PC-3 (cell line): ENCODE measurements around the gene NPW. TPM values are rescaled to one million over a fixed set of nuclear protein-coding genes. Genes with fewer than 3 reads are reported as not detected.

ENCODE experiments used
- ATAC-seq: fragments of 200-7000 bp; cut with Tn5 transposase; 2 replicates; pipeline ENCODE4 v1.9.1; 2020; ENCODE audit warnings: mild to moderate bottlenecking, moderate library complexity
- BruUV-seq: library from RNA; stranded (reverse); fragments of 400-500 nt; replicated peaks from 2 replicates; lab custom pipeline; 2021; lab: Mats Ljungman, UMichigan
- CTCF ChIA-PET: fragments of 300-600 bp; sonication (Branson Sonifier 250); formaldehyde crosslinking; loops from one replicate; lab custom pipeline; 2022; ENCODE audit warnings: antibody characterized with exemption; lab: Charles Lee
- POLR2A ChIA-PET: fragments of 300-600 bp; sonication (Branson Sonifier 250); formaldehyde crosslinking; loops from one replicate; lab custom pipeline; 2022; ENCODE audit warnings: antibody characterized with exemption; ENCODE audit not compliant: unreplicated experiment; lab: Charles Lee
- DNase-seq: peaks from one replicate; pipeline ENCODE4 v3.0.0-alpha.2; 2015
- H2AFZ ChIP-seq: fragments of 300-600 bp; sonication (generic); 2 replicates; pipeline ENCODE4 v1.6.0; 2016; ENCODE audit warnings: antibody characterized with exemption, low read length
- H3F3A ChIP-seq: fragments of 300-600 bp; sonication (generic); one replicate; pipeline ENCODE4 v1.6.0; 2017; ENCODE audit warnings: antibody characterized with exemption, low read length, control low read depth, mild to moderate bottlenecking; ENCODE audit not compliant: unreplicated experiment
- H3K27ac ChIP-seq: fragments of 300-600 bp; sonication (generic); 2 replicates; pipeline ENCODE4 v1.5.1; 2016; ENCODE audit warnings: mild to moderate bottlenecking, low read length
- H3K27me3 ChIP-seq: fragments of 300-600 bp; sonication (generic); 2 replicates; pipeline ENCODE4 v1.6.1; 2016; ENCODE audit warnings: low read length, mixed read lengths
- H3K36me3 ChIP-seq: fragments of 300-600 bp; sonication (generic); 2 replicates; pipeline ENCODE4 v1.6.1; 2016; ENCODE audit warnings: low read depth, mixed run types, low read length, mixed read lengths
- H3K4me1 ChIP-seq: fragments of 300-600 bp; sonication (generic); 2 replicates; pipeline ENCODE4 v1.5.1; 2016; ENCODE audit warnings: low read length; ENCODE audit not compliant: insufficient read depth
- H3K4me2 ChIP-seq: fragments of 300-600 bp; sonication (generic); 2 replicates; pipeline ENCODE4 v1.6.0; 2016; ENCODE audit warnings: low read length
- H3K4me3 ChIP-seq: fragments of 300-600 bp; sonication (generic); 2 replicates; pipeline ENCODE4 v1.5.1; 2016; ENCODE audit warnings: mild to moderate bottlenecking, low read length, mixed read lengths
- H3K79me2 ChIP-seq: fragments of 300-600 bp; sonication (generic); 2 replicates; pipeline ENCODE4 v1.6.1; 2017; ENCODE audit warnings: low read length, mixed read lengths
- H3K9ac ChIP-seq: fragments of 300-600 bp; sonication (generic); 2 replicates; pipeline ENCODE4 v1.6.0; 2016; ENCODE audit warnings: mild to moderate bottlenecking, low read length
- H3K9me2 ChIP-seq: fragments of 300-600 bp; sonication (generic); replicated peaks from 2 replicates; pipeline ENCODE4 v1.6.1; 2016; ENCODE audit warnings: mixed run types, low read length, mixed read lengths
- H3K9me3 ChIP-seq: fragments of 300-600 bp; sonication (generic); 2 replicates; pipeline ENCODE4 v1.6.1; 2016; ENCODE audit warnings: low read length, mixed read lengths
- H4K20me1 ChIP-seq: fragments of 300-600 bp; sonication (generic); 2 replicates; pipeline ENCODE4 v1.6.1; 2016; ENCODE audit warnings: low read length, mixed read lengths
- EZH2 ChIP-seq: fragments of 300-600 bp; sonication (generic); IDR thresholded peaks from one replicate; pipeline ENCODE4 v1.6.1; 2017; ENCODE audit warnings: antibody characterized with exemption, mild to moderate bottlenecking, low read length; ENCODE audit not compliant: unreplicated experiment
- EZH2phosphoT487 ChIP-seq: fragments of 300-600 bp; sonication (generic); IDR thresholded peaks from 2 replicates; pipeline ENCODE4 v1.6.1; 2018; ENCODE audit warnings: mild to moderate bottlenecking, antibody characterized with exemption, low read length, borderline replicate concordance
- intact Hi-C: fragments of 100-400 bp; cut with micrococcal nuclease; formaldehyde crosslinking; loops from 2 replicates; pipeline ENCODE4 v1.9.0; 2023
- total RNA-seq: library from RNA; depleted of rRNA; stranded (reverse); fragments of >200 nt; gene quantifications from 2 replicates; pipeline ENCODE4 v1.2.3, GENCODE V29; 2014
- TF ChIP-seq, protein P1 (sequence below): fragments of 300-600 bp; sonication (generic); conservative IDR thresholded peaks from 2 replicates; pipeline ENCODE4 v1.5.1; 2017; ENCODE audit warnings: antibody characterized with exemption, low read depth, mild to moderate bottlenecking, low read length

Gene NPW
- total RNA-seq, 1 experiment from 2014 or later, result 3.8 TPM

DNA sequence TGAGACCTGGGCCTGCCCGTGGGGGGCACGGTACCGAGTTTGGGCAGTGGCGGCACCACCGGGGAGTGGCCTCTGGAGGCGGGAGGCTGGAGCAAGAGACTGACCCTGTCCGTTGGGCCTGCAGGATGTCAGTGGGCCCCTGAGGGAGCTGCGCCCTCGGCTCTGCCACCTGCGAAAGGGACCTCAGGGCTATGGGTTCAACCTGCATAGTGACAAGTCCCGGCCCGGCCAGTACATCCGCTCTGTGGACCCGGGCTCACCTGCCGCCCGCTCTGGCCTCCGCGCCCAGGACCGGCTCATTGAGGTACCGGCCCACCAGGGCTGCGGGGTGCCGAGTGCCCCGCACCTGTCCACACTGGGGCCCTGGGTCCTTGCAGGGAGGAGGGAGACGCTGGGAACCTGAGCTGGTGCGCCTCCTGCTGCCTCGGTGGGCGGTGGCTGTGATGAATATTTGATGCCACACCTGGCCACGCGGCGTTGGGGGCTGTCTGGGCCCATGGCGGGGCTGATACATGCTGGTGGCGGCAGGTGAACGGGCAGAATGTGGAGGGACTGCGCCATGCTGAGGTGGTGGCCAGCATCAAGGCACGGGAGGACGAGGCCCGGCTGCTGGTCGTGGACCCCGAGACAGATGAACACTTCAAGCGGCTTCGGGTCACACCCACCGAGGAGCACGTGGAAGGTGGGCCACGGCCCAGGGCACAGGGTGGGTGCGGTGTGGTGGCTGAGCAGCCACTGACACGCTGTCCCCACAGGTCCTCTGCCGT lies 16.8 kb downstream of the NPW start:
- H3K27ac ChIP-seq, result peak overlapping the region; percentile 93
- H3K9ac ChIP-seq, result peak overlapping the region; percentile 82
- ATAC-seq, result no peak

DNA sequence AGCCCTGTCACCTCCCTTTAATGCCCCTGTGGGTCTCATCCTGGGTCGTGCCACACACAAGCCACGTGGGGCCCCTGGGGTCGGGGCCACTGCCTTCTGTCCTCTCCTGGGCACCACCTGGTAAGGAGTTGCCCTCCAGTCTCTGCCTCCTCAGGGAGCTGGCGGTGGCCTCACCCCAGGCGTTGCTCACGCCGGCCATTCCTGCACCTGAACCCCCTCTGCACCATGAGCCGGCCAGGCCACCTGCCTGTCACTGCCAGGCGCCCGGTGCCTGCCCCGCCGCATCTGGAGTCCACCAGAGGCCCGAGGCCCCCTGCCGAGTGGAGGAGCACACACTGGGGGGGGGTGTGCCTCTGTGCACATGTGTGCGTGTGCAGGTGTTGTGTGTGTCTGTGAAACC lies 17.5 kb downstream of the NPW start:
- ATAC-seq (no peak), DNase-seq (no peak)
- H3K9ac ChIP-seq, result no peak overlapping the region
- no peaks in the 10 kb centered on the region for H3K27me3 ChIP-seq
- H3K9me2 ChIP-seq, result no peaks in the 10 kb centered on the region
- peaks cover 36% of the 10 kb centered on the region for H3K79me2 ChIP-seq
- no TSS peak for BruUV-seq
- H2AFZ ChIP-seq, result no peak overlapping the region
- intact Hi-C loops, result no loop called here
- H4K20me1 ChIP-seq, result no peaks in the 10 kb centered on the region
- H3K4me1 ChIP-seq, result peaks cover 79% of the 10 kb centered on the region
- no peak overlapping the region for H3K4me3 ChIP-seq
- no peaks in the 10 kb centered on the region; the same call in 1 of the 2 replicates for H3K36me3 ChIP-seq
- ChIA-PET CTCF (no interaction called here), POLR2A (no interaction called here)
- no peaks in the 10 kb centered on the region for H3F3A ChIP-seq
- H3K9me3 ChIP-seq, result no peaks in the 10 kb centered on the region
- no peak overlapping the region for H3K27ac ChIP-seq
- H3K4me2 ChIP-seq, result no peak overlapping the region
- TF ChIP-seq, protein P1, sequence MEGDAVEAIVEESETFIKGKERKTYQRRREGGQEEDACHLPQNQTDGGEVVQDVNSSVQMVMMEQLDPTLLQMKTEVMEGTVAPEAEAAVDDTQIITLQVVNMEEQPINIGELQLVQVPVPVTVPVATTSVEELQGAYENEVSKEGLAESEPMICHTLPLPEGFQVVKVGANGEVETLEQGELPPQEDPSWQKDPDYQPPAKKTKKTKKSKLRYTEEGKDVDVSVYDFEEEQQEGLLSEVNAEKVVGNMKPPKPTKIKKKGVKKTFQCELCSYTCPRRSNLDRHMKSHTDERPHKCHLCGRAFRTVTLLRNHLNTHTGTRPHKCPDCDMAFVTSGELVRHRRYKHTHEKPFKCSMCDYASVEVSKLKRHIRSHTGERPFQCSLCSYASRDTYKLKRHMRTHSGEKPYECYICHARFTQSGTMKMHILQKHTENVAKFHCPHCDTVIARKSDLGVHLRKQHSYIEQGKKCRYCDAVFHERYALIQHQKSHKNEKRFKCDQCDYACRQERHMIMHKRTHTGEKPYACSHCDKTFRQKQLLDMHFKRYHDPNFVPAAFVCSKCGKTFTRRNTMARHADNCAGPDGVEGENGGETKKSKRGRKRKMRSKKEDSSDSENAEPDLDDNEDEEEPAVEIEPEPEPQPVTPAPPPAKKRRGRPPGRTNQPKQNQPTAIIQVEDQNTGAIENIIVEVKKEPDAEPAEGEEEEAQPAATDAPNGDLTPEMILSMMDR, result no peak
- TF ChIP-seq EZH2 (no peak), EZH2phosphoT487 (no peak)

More for the DNA sequence above, 16.8 kb downstream of the NPW start:
- Histone ChIP-seq H3K4me2 (peak overlapping the region; percentile 85), H2AFZ (no peak overlapping the region), H3K36me3 (no peaks in the 10 kb centered on the region; the same call in 1 of the 2 replicates), H3K9me3 (no peaks in the 10 kb centered on the region), H3K27me3 (no peaks in the 10 kb centered on the region), H3K9me2 (no peaks in the 10 kb centered on the region), H3F3A (no peaks in the 10 kb centered on the region), H3K4me3 (peak overlapping the region; percentile 63), H4K20me1 (no peaks in the 10 kb centered on the region), H3K79me2 (peaks cover 36% of the 10 kb centered on the region), H3K4me1 (peaks cover 73% of the 10 kb centered on the region)
- ChIA-PET POLR2A (interaction anchor here (0.8 kb wide), 1 partner anchor 13 kb away, joined by 4 read pairs; no protein-coding TSS in a partner anchor), CTCF (no interaction called here)
- intact Hi-C loops, result no loop called here
- TF ChIP-seq EZH2phosphoT487 (no peak), EZH2 (no peak)
- TF ChIP-seq, protein P1, result no peak
- no TSS peak for BruUV-seq
- no peak for DNase-seq
